Measurements from ENCODE around the gene ZNF569. TPM values are rescaled to one million over a fixed set of nuclear protein-coding genes. Genes with fewer than 3 reads are reported as not detected.

ZNF569 gene
- total and polyA plus RNA-seq, 2 donors (not counting 1 experiment from before 2014, with no cell fraction given), result 3.4 to 13.9 TPM

GRCh38 chr19:37511186-37511585 is 43.9 kb upstream of the ZNF569 start:
- peaks cover 9% of the 10 kb centered on the region for H3K9me3 Mint-ChIP-seq (ENCODE audit: insufficient read depth)
- Histone ChIP-seq H3K9ac (ENCODE audit: low read length) (no peak overlapping the region), H4K20me1 (ENCODE audit: control insufficient read depth, insufficient read depth, low read length, poor library complexity, severe bottlenecking) (no peaks in the 10 kb centered on the region), H2AFZ (ENCODE audit: insufficient read depth, low read depth, low read length, poor library complexity, severe bottlenecking) (no peak overlapping the region), H3K4me1 (ENCODE audit: control insufficient read depth in 2 of 2, insufficient read depth in 2 of 2, low read length in 2 of 2) (peaks cover 6 to 8% of the 10 kb centered on the region in 2 donors), H3K27ac (ENCODE audit: low read length in 2 of 2) (no peak overlapping the region), H3K79me2 (ENCODE audit: control insufficient read depth, insufficient read depth, low read length) (no peaks in the 10 kb centered on the region), H3K4me2 (replicated peaks; ENCODE audit: low read depth, low read length, poor library complexity, severe bottlenecking) (no peak overlapping the region), H3K36me3 (replicated peaks in 1 of 2; ENCODE audit: control extremely low read depth in 1 of 2, control insufficient read depth in 1 of 2, extremely low read depth in 1 of 2, insufficient read depth in 2 of 2, low read length in 1 of 2) (peaks cover 6 to 8% of the 10 kb centered on the region in 2 experiments), H3K27me3 (replicated peaks in 1 of 4; ENCODE audit: control extremely low read depth in 1 of 4, control insufficient read depth in 3 of 4, insufficient read depth in 4 of 4, low read length in 3 of 4) (no peaks in the 10 kb centered on the region), H3K4me3 (ENCODE audit: control extremely low read depth in 1 of 5, extremely low read depth in 1 of 5, insufficient read depth in 1 of 5, low read depth in 2 of 5, low read length in 4 of 5) (no peak overlapping the region), H3K9me3 (ENCODE audit: control extremely low read depth in 1 of 3, control insufficient read depth in 2 of 3, insufficient read depth in 1 of 3, low read length in 2 of 3) (peaks cover 0 to 14% (median 11%) of the 10 kb centered on the region in 3 donors)
- ATAC-seq (ENCODE audit: low read depth) (no peak), DNase-seq (no peak)
- intact Hi-C loops (cut with micrococcal nuclease), result no loop called here
- TF ChIP-seq EZH2 (IDR thresholded peaks at IDR 0.05; ENCODE audit: borderline replicate concordance, insufficient read depth, low read depth, low read length, poor library complexity, severe bottlenecking) (no peak), CTCF (IDR thresholded peaks at IDR 0.05) (no peak)
- CTCF ChIA-PET, result no interaction called here
- H3K27ac Mint-ChIP-seq, result no peak overlapping the region
- H3K4me1 Mint-ChIP-seq, result no peaks in the 10 kb centered on the region
- no peaks in the 10 kb centered on the region for H3K27me3 Mint-ChIP-seq
- POLR2A ChIA-PET, result no interaction called here
- no peak overlapping the region for H3K4me3 Mint-ChIP-seq
- WGBS (ENCODE audit: insufficient coverage), result no CpG with 5 or more reads among the region's 3 CpGs

GRCh38 chr19:37507167-37507464 is 39.9 kb upstream of the ZNF569 start:
- WGBS (ENCODE audit: insufficient coverage), result 9% methylated on average over 9 of the region's 9 CpGs
- Histone ChIP-seq H3K36me3 (replicated peaks in 1 of 2; ENCODE audit: control extremely low read depth in 1 of 2, control insufficient read depth in 1 of 2, extremely low read depth in 1 of 2, insufficient read depth in 2 of 2, low read length in 1 of 2) (peaks cover 1 to 8% of the 10 kb centered on the region in 2 experiments), H3K27ac (ENCODE audit: low read length in 2 of 2) (peak overlapping the region; percentile 91 to 92), H4K20me1 (ENCODE audit: control insufficient read depth, insufficient read depth, low read length, poor library complexity, severe bottlenecking) (no peaks in the 10 kb centered on the region), H3K9ac (ENCODE audit: low read length) (peak overlapping the region; percentile 79), H3K4me1 (ENCODE audit: control insufficient read depth in 2 of 2, insufficient read depth in 2 of 2, low read length in 2 of 2) (peaks cover 14 to 16% of the 10 kb centered on the region in 2 donors), H3K27me3 (replicated peaks in 1 of 4; ENCODE audit: control extremely low read depth in 1 of 4, control insufficient read depth in 3 of 4, insufficient read depth in 4 of 4, low read length in 3 of 4) (no peaks in the 10 kb centered on the region), H3K4me3 (ENCODE audit: control extremely low read depth in 1 of 5, extremely low read depth in 1 of 5, insufficient read depth in 1 of 5, low read depth in 2 of 5, low read length in 4 of 5) (peak overlapping the region; percentile 63 to 99 (median 83)), H3K4me2 (replicated peaks; ENCODE audit: low read depth, low read length, poor library complexity, severe bottlenecking) (peak overlapping the region; percentile 82), H3K79me2 (ENCODE audit: control insufficient read depth, insufficient read depth, low read length) (no peaks in the 10 kb centered on the region), H2AFZ (ENCODE audit: insufficient read depth, low read depth, low read length, poor library complexity, severe bottlenecking) (peak overlapping the region; percentile 89), H3K9me3 (ENCODE audit: control extremely low read depth in 1 of 3, control insufficient read depth in 2 of 3, insufficient read depth in 1 of 3, low read length in 2 of 3) (peaks cover 8 to 25% (median 10%) of the 10 kb centered on the region in 3 donors)
- H3K4me3 Mint-ChIP-seq, result no peak overlapping the region
- DNase-seq, result no peak
- no peaks in the 10 kb centered on the region for H3K27me3 Mint-ChIP-seq
- CTCF ChIA-PET, result no interaction called here
- no peak for ATAC-seq (ENCODE audit: low read depth)
- TF ChIP-seq EZH2 (IDR thresholded peaks at IDR 0.05; ENCODE audit: borderline replicate concordance, insufficient read depth, low read depth, low read length, poor library complexity, severe bottlenecking) (no peak), CTCF (IDR thresholded peaks at IDR 0.05) (no peak)
- intact Hi-C loops (cut with micrococcal nuclease), result loop anchor here (2.0 to 10.0 kb wide), 4 partner anchors 136 to 528 kb away; partner anchors contain the start of genes ZNF527 and ZNF585A
- POLR2A ChIA-PET, result interaction anchor here (1.0 to 2.1 kb wide), 5 partner anchors 39 to 534 kb away, joined by 3 to 23 read pairs (median 7); partner anchors contain the start of genes ZNF527, ZNF540, ZNF569 and ZNF570
- H3K9me3 Mint-ChIP-seq (ENCODE audit: insufficient read depth), result peaks cover 5% of the 10 kb centered on the region
- H3K4me1 Mint-ChIP-seq, result peaks cover 2% of the 10 kb centered on the region
- no peak overlapping the region for H3K27ac Mint-ChIP-seq

All from B cell (primary cell).